GM12878 (cell line): Measurements from ENCODE around the gene MFN2. TPM values are rescaled to one million over a fixed set of nuclear protein-coding genes. Genes with fewer than 3 reads are reported as not detected.

Experiments
- BCLAF1 ChIP-seq: fragments of 450-650 bp; IDR thresholded peaks from 2 replicates; pipeline ENCODE4 v1.6.1; 2017; ENCODE audit warnings: antibody characterized with exemption, mild to moderate bottlenecking, moderate library complexity
- CREM ChIP-seq: IDR thresholded peaks from 2 replicates; pipeline ENCODE4 v1.6.1; 2014; ENCODE audit warnings: antibody characterized with exemption, low read depth
- CUX1 ChIP-seq: IDR thresholded peaks from 2 replicates; pipeline ENCODE4 v1.6.1; 2012; ENCODE audit warnings: improper control_type of control experiment, low read depth, low read length; ENCODE audit not compliant: insufficient replicate concordance
- GABPA ChIP-seq: IDR thresholded peaks from 2 replicates; pipeline ENCODE4 v1.6.1; 2014; ENCODE audit warnings: antibody characterized with exemption, low read depth, mild to moderate bottlenecking, inconsistent platforms
- JUND ChIP-seq: IDR thresholded peaks from 2 replicates; pipeline ENCODE4 v1.6.1; 2012; ENCODE audit warnings: low read depth, mild to moderate bottlenecking, low read length, improper control_type of control experiment, moderate library complexity
- NBN ChIP-seq: fragments of 450-650 bp; IDR thresholded peaks from 2 replicates; pipeline ENCODE4 v1.6.1; 2016
- NFIC ChIP-seq: IDR thresholded peaks from 2 replicates; pipeline ENCODE4 v1.6.1; 2012; ENCODE audit warnings: low read depth, mild to moderate bottlenecking, inconsistent platforms, low read length, moderate library complexity
- PAX8 ChIP-seq: fragments of 450-650 bp; IDR thresholded peaks from 2 replicates; pipeline ENCODE4 v1.6.1; 2017; ENCODE audit warnings: mild to moderate bottlenecking, moderate library complexity
- PKNOX1 ChIP-seq: fragments of 450-650 bp; IDR thresholded peaks from 2 replicates; pipeline ENCODE4 v1.6.1; 2016; ENCODE audit warnings: mild to moderate bottlenecking
- RAD21 ChIP-seq: IDR thresholded peaks from 2 replicates; pipeline ENCODE4 v1.6.1; 2011; ENCODE audit warnings: mild to moderate bottlenecking, low read depth, low read length, moderate library complexity; ENCODE audit not compliant: insufficient read depth
- SKIL ChIP-seq: fragments of 450-650 bp; IDR thresholded peaks from 2 replicates; pipeline ENCODE4 v1.6.1; 2017; ENCODE audit warnings: mild to moderate bottlenecking, low read depth, inconsistent platforms; ENCODE audit not compliant: poor library complexity, severe bottlenecking
- USF2 ChIP-seq: IDR thresholded peaks from 2 replicates; pipeline ENCODE4 v1.6.1; 2011; ENCODE audit warnings: low read depth, low read length, improper control_type of control experiment, borderline replicate concordance
- WRNIP1 ChIP-seq: IDR thresholded peaks from 2 replicates; pipeline ENCODE4 v1.6.1; 2011; ENCODE audit warnings: low read depth, low read length, improper control_type of control experiment, borderline replicate concordance
- polyA plus RNA-seq, 11 experiments: library from polyadenylated mRNA; depleted of rRNA in 4 of 11; unstranded in 6 of 11; stranded (reverse) in 5 of 11; fragments of >200 nt; fragmentation: Nextera tagmentation in 4 of 11; fragmentation: Illumina TruSeq in 1 of 11; extraction: Ambion mirVana in 4 of 11; extraction: Trizol in 1 of 11; gene quantifications; 1 replicate in 1 of 11; 2 replicates in 10 of 11; pipeline versions ENCODE4 v1.2.1 to v1.2.3, GENCODE V29; 2011 to 2016; ENCODE audit warnings: inconsistent platforms in 2 of 11, missing spikeins in 2 of 11, low read depth in 1 of 11
- total RNA-seq, 4 experiments: library from RNA; depleted of rRNA in 3 of 4; stranded (reverse); fragments of >200 nt in 3 of 4; fragmentation: Illumina TruSeq in 1 of 4; extraction: Trizol in 1 of 4; gene quantifications; 2 replicates each; pipeline versions ENCODE4 v1.2.1 to v1.2.3, GENCODE V29; 2013 to 2021
- TF ChIP-seq, protein P1 (sequence below): IDR thresholded peaks from 2 replicates; pipeline ENCODE4 v1.6.1; 2011; ENCODE audit warnings: borderline replicate concordance, low read depth, mild to moderate bottlenecking, moderate library complexity, mixed read lengths, low read length; ENCODE audit not compliant: insufficient read depth; ENCODE audit errors: extremely low read length

The MFN2 gene
- total and polyA plus RNA-seq, 10 of the 15 experiments (the other 5 are each of a cell fraction or from before 2014, with no cell fraction given): 5.3 to 64.4 (median 48.1) TPM

GRCh38 chr1:12052008-12052573 is 71.8 kb downstream of the MFN2 start (continued):
- TF ChIP-seq BCLAF1 (no peak), NBN (peak; percentile 86), PKNOX1 (peak; percentile 76), NFIC (no peak), PAX8 (no peak), GABPA (no peak), CUX1 (peak; percentile 91), CREM (peak; percentile 95), WRNIP1 (no peak), USF2 (no peak), SKIL (peak; percentile 92), JUND (peak; percentile 96), RAD21 (peak; percentile 19)
- TF ChIP-seq, protein P1, sequence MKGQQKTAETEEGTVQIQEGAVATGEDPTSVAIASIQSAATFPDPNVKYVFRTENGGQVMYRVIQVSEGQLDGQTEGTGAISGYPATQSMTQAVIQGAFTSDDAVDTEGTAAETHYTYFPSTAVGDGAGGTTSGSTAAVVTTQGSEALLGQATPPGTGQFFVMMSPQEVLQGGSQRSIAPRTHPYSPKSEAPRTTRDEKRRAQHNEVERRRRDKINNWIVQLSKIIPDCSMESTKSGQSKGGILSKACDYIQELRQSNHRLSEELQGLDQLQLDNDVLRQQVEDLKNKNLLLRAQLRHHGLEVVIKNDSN: no peak
